Stimulated activated CD8-positive, alpha-beta memory T cell treated with anti-CD3 and anti-CD28 coated beads, Interleukin-4, amount 100 ng/mL, for 48 hours (primary cell): Measurements from ENCODE around the gene VEZF1.

Source experiments
- DNase-seq: peaks from one replicate; pipeline ENCODE4 v3.0.0-alpha.2; 2020

VEZF1 gene

DNA sequence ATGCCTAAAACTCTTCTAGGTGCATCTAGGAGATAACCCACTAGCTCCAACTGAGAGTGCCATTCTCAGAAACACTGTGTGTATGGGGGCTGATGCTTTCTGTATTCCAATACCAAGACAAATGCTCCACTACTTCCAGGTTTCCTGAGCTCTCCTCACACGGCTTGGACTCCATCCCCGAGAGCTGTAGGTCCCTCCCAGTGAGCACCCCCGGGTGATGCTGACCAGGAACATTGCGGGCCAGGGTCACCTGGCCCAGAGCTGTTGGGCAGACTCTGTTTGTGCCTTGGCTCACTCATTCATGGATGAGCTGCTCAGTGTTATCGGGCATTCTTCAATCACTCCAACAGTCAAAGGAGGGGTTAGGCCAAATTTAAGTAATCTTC is 39.9 kb downstream of the VEZF1 start:
- DNase-seq, result no peak

DNA sequence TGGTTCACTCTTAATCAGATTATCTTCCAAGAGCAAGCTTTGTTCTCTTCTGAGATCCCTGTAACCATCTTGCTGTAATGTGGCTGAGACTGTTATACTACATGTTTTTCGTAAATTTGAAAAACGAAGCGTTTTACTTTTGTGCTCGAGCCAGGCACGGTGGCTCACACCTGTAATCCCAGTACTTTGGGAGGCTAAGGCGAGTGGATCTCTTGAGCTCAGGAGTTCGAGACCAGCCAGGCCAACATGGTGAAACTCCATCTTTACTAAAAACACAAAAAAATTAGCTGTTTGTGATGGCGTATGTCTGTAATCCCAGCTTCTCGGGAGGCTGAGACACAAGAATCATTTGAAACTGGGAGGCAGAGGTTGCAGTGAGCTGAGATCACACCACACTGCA is 40.7 kb downstream of the VEZF1 start:
- no peak for DNase-seq

DNA sequence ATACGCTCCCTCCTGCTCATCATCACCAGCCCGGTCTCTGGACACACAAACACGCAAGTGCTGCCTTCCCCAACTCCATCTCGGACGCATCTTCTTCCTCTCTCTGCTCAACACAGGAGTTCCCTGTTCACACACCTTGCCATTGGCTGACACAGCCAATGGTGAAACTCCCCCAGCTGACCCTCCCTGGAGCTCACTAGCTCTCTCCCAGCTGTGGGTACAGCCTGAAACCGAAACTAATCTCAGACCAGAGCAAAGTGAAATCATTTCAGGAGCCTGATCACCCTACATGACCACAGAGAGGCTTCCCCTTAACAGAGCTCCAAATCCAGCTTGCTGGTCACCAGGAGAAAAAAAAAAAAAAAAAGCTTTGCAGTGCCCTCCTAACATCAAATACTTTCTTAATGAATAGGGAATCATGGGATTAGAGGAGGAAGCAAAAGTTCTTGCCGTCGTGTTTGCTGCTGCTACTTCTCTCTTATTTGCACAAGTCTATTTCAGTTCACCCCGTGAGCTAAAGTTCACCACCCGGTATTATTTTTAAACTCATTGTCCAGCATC is 41.2 kb downstream of the VEZF1 start:
- DNase-seq, result no peak

DNA sequence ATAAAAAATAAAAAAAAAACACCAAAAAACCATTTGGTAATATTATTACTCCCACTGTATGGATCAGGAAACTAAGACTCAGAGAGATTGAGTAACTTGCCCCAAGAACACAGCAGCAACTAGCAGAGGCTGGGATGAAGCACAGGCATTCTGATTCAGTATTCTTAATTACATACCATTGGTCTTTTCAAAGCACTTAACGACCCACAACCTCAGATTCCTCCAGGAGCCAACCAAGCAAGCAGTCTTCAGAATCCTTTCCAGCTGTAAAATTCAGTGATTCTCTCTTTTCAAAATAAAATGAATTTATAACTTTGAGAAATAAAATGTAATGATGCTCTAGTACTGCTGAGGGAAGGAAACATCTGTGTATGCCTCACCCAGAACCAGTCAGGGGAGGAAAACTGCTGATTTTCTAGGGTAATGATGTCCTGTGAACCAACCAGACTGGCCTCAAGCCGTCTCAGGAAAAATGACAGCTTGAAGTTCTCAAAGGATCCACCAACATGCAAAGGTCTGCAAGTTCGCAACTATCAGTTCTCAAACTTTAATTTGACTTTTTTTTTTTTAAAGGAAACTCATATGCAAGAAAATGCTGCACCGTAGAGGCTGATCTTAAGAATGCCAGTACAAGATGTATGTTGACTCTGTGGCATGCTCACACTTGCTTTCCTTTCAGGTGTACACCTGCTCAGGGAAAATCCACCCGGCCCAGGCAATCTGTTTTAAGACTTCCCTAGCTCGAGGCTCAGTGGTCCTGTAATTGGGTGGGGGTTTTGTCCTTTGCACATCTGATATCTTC is 41.9 kb downstream of the VEZF1 start:
- DNase-seq, result no peak

GRCh38 chr17:57944908-57945307 is 43.1 kb downstream of the VEZF1 start:
- no peak for DNase-seq

GRCh38 chr17:57943645-57944044 is 44.4 kb downstream of the VEZF1 start:
- no peak for DNase-seq

- no peak for DNase-seq
Observed at GRCh38 chr17:57943140-57943539, 44.9 kb downstream of the VEZF1 start.

- no peak for DNase-seq
Observed at GRCh38 chr17:57941384-57942370, 46.4 kb downstream of the VEZF1 start.

DNA sequence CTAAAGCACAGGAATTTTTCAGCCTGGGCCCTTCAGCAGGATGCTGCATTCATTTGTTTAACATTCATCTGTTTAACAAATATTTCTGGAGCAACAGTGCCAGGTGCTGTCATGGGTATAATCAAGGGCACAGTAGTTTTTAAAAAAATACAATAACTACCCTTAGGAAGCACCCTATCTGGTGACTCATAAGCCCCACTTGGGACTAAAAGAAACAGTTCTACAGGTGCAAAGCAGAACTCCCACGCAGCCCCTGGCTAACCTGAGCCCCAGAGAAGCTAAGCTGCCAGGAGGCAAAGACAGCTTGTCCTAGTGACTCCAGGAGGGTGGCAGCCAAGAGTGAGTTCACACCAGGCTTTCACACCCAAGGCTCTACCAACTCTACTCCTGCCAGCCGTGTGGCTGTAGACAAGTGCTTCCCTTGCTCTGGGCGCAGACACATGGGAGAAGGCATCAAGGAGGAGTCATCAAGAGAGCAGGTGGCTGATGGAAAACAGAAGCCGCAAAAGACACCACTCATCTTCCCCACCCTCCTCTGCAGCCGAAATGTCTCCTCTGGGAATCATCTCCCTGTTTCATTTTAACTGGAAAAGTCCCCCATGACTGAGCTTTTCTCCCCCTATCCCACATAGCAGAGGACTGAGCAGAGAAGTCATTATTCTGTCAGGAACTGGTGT is 47.3 kb downstream of the VEZF1 start:
- DNase-seq, result no peak

DNA sequence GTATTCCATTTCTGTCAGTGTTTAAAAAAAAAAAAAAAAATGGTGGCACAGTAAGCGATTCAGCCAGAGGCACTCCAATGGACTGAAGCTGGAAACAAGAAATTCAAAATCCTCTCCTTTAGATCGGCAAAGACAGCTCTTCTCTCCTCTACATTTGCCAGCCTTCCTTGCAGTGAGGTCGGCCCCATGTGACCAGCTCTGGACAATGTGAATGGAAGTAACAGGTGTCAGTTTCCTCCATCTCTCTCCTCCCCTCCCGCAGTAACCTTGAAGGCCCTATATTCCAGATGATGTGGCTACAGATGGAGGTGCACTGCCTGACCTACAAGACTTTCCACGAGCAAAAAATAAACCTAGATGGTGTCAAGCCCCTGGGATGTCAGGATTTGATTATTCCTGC is 47.8 kb downstream of the VEZF1 start:
- no peak for DNase-seq

DNA sequence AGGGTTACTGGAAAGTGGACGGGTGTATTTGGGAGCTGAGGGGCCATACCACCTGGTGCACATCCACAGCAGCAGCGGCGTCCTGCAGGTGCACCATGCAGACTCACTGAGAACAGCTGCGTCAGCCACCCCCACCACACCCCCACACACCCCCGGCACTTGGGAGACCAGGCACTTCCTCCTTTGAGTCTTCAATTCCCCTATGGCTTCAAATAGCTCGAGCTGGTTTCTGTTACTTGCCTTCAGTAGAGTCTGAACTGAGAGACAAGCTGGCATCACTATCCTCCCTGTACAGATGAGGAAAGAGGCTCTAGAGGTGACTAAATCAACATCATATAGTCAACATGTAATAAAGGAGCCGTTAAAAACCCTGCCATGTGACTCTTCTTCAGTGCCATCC is 48.3 kb downstream of the VEZF1 start:
- no peak for DNase-seq

DNA sequence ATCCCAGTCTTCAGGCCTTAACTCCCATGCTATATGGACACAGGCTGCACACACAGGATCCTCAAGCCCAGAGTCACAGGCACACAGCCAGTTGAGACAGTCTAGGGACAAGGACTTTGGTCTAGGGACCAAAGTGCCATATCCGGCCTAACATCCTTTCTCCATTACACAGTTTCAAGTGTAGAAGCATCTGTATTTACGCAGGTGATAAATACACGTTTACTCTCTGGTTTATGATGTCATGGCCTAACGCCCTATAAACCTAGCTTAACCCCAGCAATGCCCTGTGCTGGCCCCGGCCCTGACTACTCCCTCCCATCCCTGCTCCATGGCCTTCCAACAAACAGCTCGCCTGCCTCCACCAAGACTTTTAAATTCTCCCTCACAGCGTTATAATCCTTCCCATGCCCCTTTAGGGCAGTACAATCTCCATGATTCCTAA is 50.0 kb downstream of the VEZF1 start:
- no peak for DNase-seq

DNA sequence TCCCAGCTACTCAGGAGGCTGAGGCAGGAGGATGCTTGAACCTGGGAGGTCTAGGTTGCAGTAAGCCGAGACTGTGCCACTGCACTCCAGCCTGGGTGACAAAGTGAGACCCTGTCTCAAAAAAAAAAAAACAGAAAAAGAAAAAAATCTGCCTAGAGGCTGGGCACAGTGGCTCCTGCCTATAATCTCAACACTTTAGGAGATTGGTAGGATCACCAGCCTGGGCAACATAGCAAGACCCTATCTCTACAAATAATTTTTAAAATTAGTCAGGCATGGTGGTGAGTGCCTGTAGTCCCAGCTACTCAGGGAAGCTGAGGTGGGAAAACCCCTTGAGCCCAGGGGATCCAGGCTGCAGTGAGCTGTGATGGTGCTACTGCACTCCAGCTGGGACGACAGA is 50.6 kb downstream of the VEZF1 start:
- no peak for DNase-seq

GRCh38 chr17:57935833-57936807 is 51.9 kb downstream of the VEZF1 start:
- no peak for DNase-seq

GRCh38 chr17:57931488-57932137 is 56.4 kb downstream of the VEZF1 start:
- DNase-seq, result no peak

GRCh38 chr17:57930239-57930638 is 57.8 kb downstream of the VEZF1 start:
- DNase-seq, result no peak

GRCh38 chr17:57929386-57929785 is 58.7 kb downstream of the VEZF1 start:
- no peak for DNase-seq

GRCh38 chr17:57928928-57929327 is 59.1 kb downstream of the VEZF1 start:
- DNase-seq, result no peak

- DNase-seq, result no peak
Observed at GRCh38 chr17:57927048-57927723, 60.9 kb downstream of the VEZF1 start.

- DNase-seq, result no peak
Observed at GRCh38 chr17:57926723-57927047, 61.4 kb downstream of the VEZF1 start.
